Stimulated activated CD8-positive, alpha-beta memory T cell treated with anti-CD3 and anti-CD28 coated beads, Interleukin-15, amount 100 ng/mL, for 1 hour (primary cell): Measurements from ENCODE around the gene NDUFAF4.
"Not testable (repeated sequence)": the region's sequence is repeated elsewhere in the genome, so short reads cannot be mapped to it uniquely, and the experiment has no call there.

ENCODE experiments used
- DNase-seq: peaks from one replicate; pipeline ENCODE4 v3.0.0-alpha.2; 2020; ENCODE audit warnings: low read depth

Gene NDUFAF4

GRCh38 chr6:96899019-96899418, 1.3 kb upstream of the NDUFAF4 start:
- no peak for DNase-seq

GRCh38 chr6:96898241-96898851, 655 bp upstream of the NDUFAF4 start:
- DNase-seq = no peak

GRCh38 chr6:96889146-96889545, 8.5 kb downstream of the NDUFAF4 start:
- DNase-seq = no peak

- DNase-seq = no peak
These were observed 8.9 kb downstream of the NDUFAF4 start for GRCh38 chr6:96888745-96889144.

- no peak for DNase-seq
These were observed 11.2 kb downstream of the NDUFAF4 start for GRCh38 chr6:96886519-96886918.

GRCh38 chr6:96885187-96885631, 12.5 kb downstream of the NDUFAF4 start:
- DNase-seq = not testable (repeated sequence)

GRCh38 chr6:96878143-96878542, 19.5 kb downstream of the NDUFAF4 start:
- DNase-seq = no peak

GRCh38 chr6:96876886-96877545, 20.7 kb downstream of the NDUFAF4 start:
- no peak for DNase-seq

GRCh38 chr6:96872976-96873375, 24.7 kb downstream of the NDUFAF4 start:
- no peak for DNase-seq

- DNase-seq = no peak
These were observed 32.7 kb downstream of the NDUFAF4 start for GRCh38 chr6:96865055-96865405.

GRCh38 chr6:96864216-96865054, 33.3 kb downstream of the NDUFAF4 start:
- no peak for DNase-seq

- no peak for DNase-seq
These were observed 35.1 kb downstream of the NDUFAF4 start for GRCh38 chr6:96862560-96862959.

- DNase-seq = no peak
These were observed 36.1 kb downstream of the NDUFAF4 start for GRCh38 chr6:96861588-96861987.

GRCh38 chr6:96856856-96857255, 40.8 kb downstream of the NDUFAF4 start:
- no peak for DNase-seq

- no peak for DNase-seq
These were observed 44.6 kb downstream of the NDUFAF4 start for GRCh38 chr6:96853083-96853482.

- no peak for DNase-seq
These were observed 45.1 kb downstream of the NDUFAF4 start for GRCh38 chr6:96852605-96853004.

GRCh38 chr6:96851858-96852257, 45.8 kb downstream of the NDUFAF4 start:
- DNase-seq = no peak

GRCh38 chr6:96849615-96850014, 48.1 kb downstream of the NDUFAF4 start:
- DNase-seq = no peak

GRCh38 chr6:96844530-96844929, 53.2 kb downstream of the NDUFAF4 start:
- no peak for DNase-seq

GRCh38 chr6:96841345-96841744, 56.3 kb downstream of the NDUFAF4 start:
- no peak for DNase-seq
